Measurements from ENCODE around the gene LTO1. TPM values are rescaled to one million over a fixed set of nuclear protein-coding genes. Genes with fewer than 3 reads are reported as not detected.

LTO1 gene
- total RNA-seq, 1 experiment from 2014 or later = 25.3 TPM

- TF ChIP-seq CTCF (conservative IDR thresholded peaks at IDR 0.05) = no peak
- Histone ChIP-seq H3K9ac (ENCODE audit: extremely low read depth, insufficient read length, low read length) (no peak overlapping the region), H3K18ac (ENCODE audit: insufficient read length, low read depth, low read length) (no peak overlapping the region), H3K27ac (ENCODE audit: insufficient read length, low read depth, low read length) (no peak overlapping the region), H2BK20ac (ENCODE audit: low read depth, low read length, poor library complexity, severe bottlenecking) (no peak overlapping the region), H3K4me2 (ENCODE audit: insufficient read depth, insufficient read length, low read length) (no peak overlapping the region), H3K27me3 (ENCODE audit: insufficient read depth, low read length) (no peaks in the 10 kb centered on the region; the same call in 1 of the 2 replicates), H4K20me1 (ENCODE audit: control insufficient read depth, insufficient read depth, insufficient read length) (no peaks in the 10 kb centered on the region), H3K23ac (ENCODE audit: insufficient read length, low read depth, low read length) (no peak overlapping the region), H2BK12ac (ENCODE audit: insufficient read length, low read depth, low read length) (no peak overlapping the region), H2AFZ (ENCODE audit: low read length) (no peak overlapping the region), H4K8ac (replicated peaks; ENCODE audit: insufficient read length, low read depth, low read length) (no peak overlapping the region), H3K14ac (ENCODE audit: insufficient read depth, low read length) (no peak overlapping the region; the same call in 1 of the 2 replicates), H3T11ph (ENCODE audit: low read length) (no peak overlapping the region), H2BK5ac (ENCODE audit: insufficient read length, low read length) (no peak overlapping the region), H2BK120ac (ENCODE audit: low read depth, low read length, poor library complexity, severe bottlenecking) (no peak overlapping the region), H3K9me3 (ENCODE audit: control insufficient read depth, low read depth, low read length) (no peaks in the 10 kb centered on the region), H4K5ac (ENCODE audit: insufficient read length, low read depth, low read length) (no peak overlapping the region), H2AK5ac (ENCODE audit: insufficient read length, low read length) (no peak overlapping the region), H3K79me1 (ENCODE audit: insufficient read depth, low read depth, low read length, poor library complexity, severe bottlenecking) (no peaks in the 10 kb centered on the region), H3K4ac (ENCODE audit: low read depth, low read length) (no peak overlapping the region), H4K91ac (ENCODE audit: insufficient read length, low read depth, low read length) (no peak overlapping the region), H3K23me2 (ENCODE audit: insufficient read length, low read depth, low read length, poor library complexity, severe bottlenecking) (no peaks in the 10 kb centered on the region), H3K4me1 (ENCODE audit: insufficient read depth, low read length) (no peaks in the 10 kb centered on the region; the same call in 1 of the 2 replicates), H3K56ac (ENCODE audit: insufficient read length, low read depth, low read length) (no peak overlapping the region), H3K79me2 (ENCODE audit: insufficient read depth, low read length) (no peaks in the 10 kb centered on the region), H2BK15ac (ENCODE audit: low read depth, low read length) (no peak overlapping the region)
- no peak overlapping the region for H3K27ac Mint-ChIP-seq
- no peak for DNase-seq
- peaks cover 39% of the 10 kb centered on the region for H3K27me3 Mint-ChIP-seq (ENCODE audit: low read depth)
- no peaks in the 10 kb centered on the region; a peak in 1 of 5 replicates for H3K9me3 Mint-ChIP-seq
- WGBS (ENCODE audit: extremely low coverage, insufficient read length, low lambda C conversion rate) = no CpG with 5 or more reads among the region's 19 CpGs
- H3K4me1 Mint-ChIP-seq = peaks cover 17 to 29% of the 10 kb centered on the region in 2 experiments
- H3K36me3 Mint-ChIP-seq (ENCODE audit: insufficient read depth in 1 of 3, low read depth in 3 of 3) = no peaks in the 10 kb centered on the region
- H3K4me3 Mint-ChIP-seq = no peak overlapping the region
Measured at GRCh38 chr11:69715446-69715845, 40.3 kb upstream of the LTO1 start.
